ENCODE data around the gene ZNF134. TPM values are rescaled to one million over a fixed set of nuclear protein-coding genes. Genes with fewer than 3 reads are reported as not detected.

Gene ZNF134
- total RNA-seq, 1 experiment from 2014 or later, result 16.8 TPM

GRCh38 chr19:57637379-57637778, 23.3 kb downstream of the ZNF134 start:
- no peak for DNase-seq (ENCODE audit: low spot score)

GRCh38 chr19:57641715-57642234, 27.7 kb downstream of the ZNF134 start:
- no peak for DNase-seq (ENCODE audit: low spot score)

- no peak for DNase-seq (ENCODE audit: low spot score)
Observed at GRCh38 chr19:57642396-57643046, 28.5 kb downstream of the ZNF134 start.

GRCh38 chr19:57643734-57644133, 29.7 kb downstream of the ZNF134 start:
- DNase-seq (ENCODE audit: low spot score), result no peak

- DNase-seq (ENCODE audit: low spot score), result no peak
Observed at GRCh38 chr19:57648331-57649003, 34.4 kb downstream of the ZNF134 start.

- DNase-seq (ENCODE audit: low spot score), result no peak
Observed at GRCh38 chr19:57651654-57651996, 37.6 kb downstream of the ZNF134 start.

- no peak for DNase-seq (ENCODE audit: low spot score)
Observed at GRCh38 chr19:57653689-57654088, 39.6 kb downstream of the ZNF134 start.

- no peak for DNase-seq (ENCODE audit: low spot score)
Observed at GRCh38 chr19:57655443-57655842, 41.4 kb downstream of the ZNF134 start.

GRCh38 chr19:57656346-57656745, 42.3 kb downstream of the ZNF134 start:
- no peak for DNase-seq (ENCODE audit: low spot score)

- DNase-seq (ENCODE audit: low spot score), result peak; percentile 37
Observed at GRCh38 chr19:57664269-57665127, 50.5 kb downstream of the ZNF134 start.

- no peak for DNase-seq (ENCODE audit: low spot score)
Observed at GRCh38 chr19:57665261-57665806, 51.3 kb downstream of the ZNF134 start.

GRCh38 chr19:57667228-57667627, 53.2 kb downstream of the ZNF134 start:
- DNase-seq (ENCODE audit: low spot score), result no peak

GRCh38 chr19:57668635-57669034, 54.6 kb downstream of the ZNF134 start, which contains the start of gene ZSCAN4:
TSS of gene ZSCAN4 (plus strand) at chr19:57668935. CDS start at chr19:57676146, 7,211 bp downstream.
- DNase-seq (ENCODE audit: low spot score), result no peak

GRCh38 chr19:57671124-57671895, 57.3 kb downstream of the ZNF134 start:
- no peak for DNase-seq (ENCODE audit: low spot score)

- DNase-seq (ENCODE audit: low spot score), result no peak
Observed at GRCh38 chr19:57672466-57672865, 58.4 kb downstream of the ZNF134 start.

Other genes starting within 250 kb of the ZNF134 start
- 15.0 and 20.7 TPM in 2 replicates for gene ZNF548, start 224.4 kb upstream of the ZNF134 start, total RNA-seq (2014; rRNA removed; shearing (Covaris generic))
- 3.1 and 4.5 TPM in 2 replicates for gene ZNF17, start 203.1 kb upstream of the ZNF134 start, total RNA-seq (2014; rRNA removed; shearing (Covaris generic))
- gene ZNF749, start 178.9 kb upstream of the ZNF134 start, total RNA-seq (2014; rRNA removed; shearing (Covaris generic)), result 9.8 and 17.1 TPM in 2 replicates
- 0.10 and 0.17 TPM in 2 replicates for gene VN1R1, start 157.1 kb upstream of the ZNF134 start, total RNA-seq (2014; rRNA removed; shearing (Covaris generic))
- 17.8 and 24.0 TPM in 2 replicates for gene ZNF772, start 136.7 kb upstream of the ZNF134 start, total RNA-seq (2014; rRNA removed; shearing (Covaris generic))
- 12.4 and 18.0 TPM in 2 replicates for gene ZNF419, start 126.5 kb upstream of the ZNF134 start, total RNA-seq (2014; rRNA removed; shearing (Covaris generic))
- gene ZNF773, start 114.3 kb upstream of the ZNF134 start, total RNA-seq (2014; rRNA removed; shearing (Covaris generic)), result 15.2 and 22.6 TPM in 2 replicates
- 3.0 and 5.5 TPM in 2 replicates for gene ZNF549, start 86.9 kb upstream of the ZNF134 start, total RNA-seq (2014; rRNA removed; shearing (Covaris generic))
- gene ZNF550, start 54.4 kb upstream of the ZNF134 start, total RNA-seq (2014; rRNA removed; shearing (Covaris generic)), result 4.7 and 5.0 TPM in 2 replicates
- 3.9 and 7.3 TPM in 2 replicates for gene ZNF416, start 35.3 kb upstream of the ZNF134 start, total RNA-seq (2014; rRNA removed; shearing (Covaris generic))
- gene ZIK1, start 30.1 kb upstream of the ZNF134 start, total RNA-seq (2014; rRNA removed; shearing (Covaris generic)), result 6.9 and 7.8 TPM in 2 replicates
- 9.1 and 11.9 TPM in 2 replicates for gene ZNF530, start 14.4 kb upstream of the ZNF134 start, total RNA-seq (2014; rRNA removed; shearing (Covaris generic))
- 9.7 and 10.7 TPM in 2 replicates for gene ZNF211, start 18.9 kb downstream of the ZNF134 start, total RNA-seq (2014; rRNA removed; shearing (Covaris generic))
- gene ZSCAN4, start 54.7 kb downstream of the ZNF134 start, total RNA-seq (2014; rRNA removed; shearing (Covaris generic)), result not detected in 2 replicates
- 15.2 and 17.6 TPM in 2 replicates for gene ZNF551, start 67.7 kb downstream of the ZNF134 start, total RNA-seq (2014; rRNA removed; shearing (Covaris generic))
- not detected in 2 replicates for gene ZNF154, start 95.0 kb downstream of the ZNF134 start, total RNA-seq (2014; rRNA removed; shearing (Covaris generic))
- gene ZNF671, start 113.4 kb downstream of the ZNF134 start, total RNA-seq (2014; rRNA removed; shearing (Covaris generic)), result 0.41 and 0.74 TPM in 2 replicates
- 10.7 and 23.8 TPM in 2 replicates for gene ZNF776, start 132.6 kb downstream of the ZNF134 start, total RNA-seq (2014; rRNA removed; shearing (Covaris generic))
- 12.7 and 19.3 TPM in 2 replicates for gene ZNF586, start 155.4 kb downstream of the ZNF134 start, total RNA-seq (2014; rRNA removed; shearing (Covaris generic))
- gene ZNF552, start 200.7 kb downstream of the ZNF134 start, total RNA-seq (2014; rRNA removed; shearing (Covaris generic)), result 3.9 and 4.3 TPM in 2 replicates
- gene ZNF587B, start 216.1 kb downstream of the ZNF134 start, total RNA-seq (2014; rRNA removed; shearing (Covaris generic)), result 7.4 and 11.9 TPM in 2 replicates
- 4.3 and 11.9 TPM in 2 replicates for gene ZNF587, start 235.6 kb downstream of the ZNF134 start, total RNA-seq (2014; rRNA removed; shearing (Covaris generic))